NCI-H2107 (cell line): ENCODE measurements around the gene RSRC1.
"Not testable (repeated sequence)": the region's sequence is repeated elsewhere in the genome, so short reads cannot be mapped to it uniquely, and the experiment has no call there.

Source experiments
- DNase-seq: peaks from one replicate; lab custom pipeline; 2025; lab: John Stamatoyannopoulos, UW

RSRC1 gene

GRCh38 chr3:158101335-158102241 is 8.3 kb upstream of the RSRC1 start:
- no peak for DNase-seq

GRCh38 chr3:158102242-158103080 is 7.4 kb upstream of the RSRC1 start:
- no peak for DNase-seq

- DNase-seq = no peak
Observed at GRCh38 chr3:158103081-158103886, 6.6 kb upstream of the RSRC1 start.

GRCh38 chr3:158103887-158104327 is 6.0 kb upstream of the RSRC1 start:
- no peak for DNase-seq

- DNase-seq = no peak
Observed at GRCh38 chr3:158104431-158104921, 5.4 kb upstream of the RSRC1 start.

GRCh38 chr3:158105119-158105709 is 4.7 kb upstream of the RSRC1 start:
- DNase-seq = no peak

GRCh38 chr3:158105710-158106253 is 4.1 kb upstream of the RSRC1 start:
- DNase-seq = no peak

- no peak for DNase-seq
Observed at GRCh38 chr3:158106766-158107471, 3.0 kb upstream of the RSRC1 start.

- no peak for DNase-seq
Observed at GRCh38 chr3:158107605-158108444, 2.1 kb upstream of the RSRC1 start.

- no peak for DNase-seq
Observed at GRCh38 chr3:158108445-158108985, 1.4 kb upstream of the RSRC1 start.

GRCh38 chr3:158109295-158109803 is 540 bp upstream of the RSRC1 start:
- no peak for DNase-seq

GRCh38 chr3:158110658-158111018 is 749 bp downstream of the RSRC1 start:
- DNase-seq = no peak

- no peak for DNase-seq
Observed at GRCh38 chr3:158111861-158112260, 2.0 kb downstream of the RSRC1 start.

GRCh38 chr3:158113595-158113994 is 3.7 kb downstream of the RSRC1 start:
- not testable (repeated sequence) for DNase-seq

GRCh38 chr3:158120330-158120729 is 10.4 kb downstream of the RSRC1 start:
- no peak for DNase-seq

GRCh38 chr3:158121295-158121694 is 11.4 kb downstream of the RSRC1 start:
- no peak for DNase-seq

- not testable (repeated sequence) for DNase-seq
Observed at GRCh38 chr3:158122721-158123120, 12.8 kb downstream of the RSRC1 start.

GRCh38 chr3:158127250-158128219 is 17.6 kb downstream of the RSRC1 start:
- no peak for DNase-seq
